HUES6 (cell line): ENCODE results near the gene EML6.
"Not testable (repeated sequence)": the region's sequence is repeated elsewhere in the genome, so short reads cannot be mapped to it uniquely, and the experiment has no call there.

ENCODE experiments used
- H3K27ac ChIP-seq: 2 replicates; pipeline ENCODE4 v1.7.0; 2013; ENCODE audit warnings: low read depth, mild to moderate bottlenecking, low read length, inconsistent platforms
- H3K27me3 ChIP-seq: 2 replicates; pipeline ENCODE4 v1.6.1; 2013; ENCODE audit warnings: low read length; ENCODE audit not compliant: control insufficient read depth, insufficient read depth
- H3K36me3 ChIP-seq: 2 replicates; pipeline ENCODE4 v1.6.1; 2013; ENCODE audit warnings: low read length; ENCODE audit not compliant: control insufficient read depth, insufficient read depth
- H3K4me1 ChIP-seq: 2 replicates; pipeline ENCODE4 v1.6.1; 2013; ENCODE audit warnings: low read length; ENCODE audit not compliant: control insufficient read depth, insufficient read depth
- H3K4me3 ChIP-seq: 2 replicates; pipeline ENCODE4 v1.5.1; 2013; ENCODE audit warnings: low read depth, low read length
- H3K9ac ChIP-seq: one replicate; pipeline ENCODE4 v1.6.1; 2013; ENCODE audit warnings: mild to moderate bottlenecking, low read length
- H3K9me3 ChIP-seq: 2 replicates; pipeline ENCODE4 v1.6.1; 2013; ENCODE audit warnings: low read depth, low read length; ENCODE audit not compliant: control insufficient read depth, insufficient read depth

The EML6 gene

GRCh38 chr2:54687595-54688152 is 35.8 kb upstream of the EML6 start:
- Histone ChIP-seq H3K36me3 (no peaks in the 10 kb centered on the region), H3K4me1 (no peaks in the 10 kb centered on the region), H3K27me3 (no peaks in the 10 kb centered on the region), H3K9ac (no peak overlapping the region), H3K4me3 (no peak overlapping the region), H3K27ac (no peak overlapping the region), H3K9me3 (no peaks in the 10 kb centered on the region)

DNA sequence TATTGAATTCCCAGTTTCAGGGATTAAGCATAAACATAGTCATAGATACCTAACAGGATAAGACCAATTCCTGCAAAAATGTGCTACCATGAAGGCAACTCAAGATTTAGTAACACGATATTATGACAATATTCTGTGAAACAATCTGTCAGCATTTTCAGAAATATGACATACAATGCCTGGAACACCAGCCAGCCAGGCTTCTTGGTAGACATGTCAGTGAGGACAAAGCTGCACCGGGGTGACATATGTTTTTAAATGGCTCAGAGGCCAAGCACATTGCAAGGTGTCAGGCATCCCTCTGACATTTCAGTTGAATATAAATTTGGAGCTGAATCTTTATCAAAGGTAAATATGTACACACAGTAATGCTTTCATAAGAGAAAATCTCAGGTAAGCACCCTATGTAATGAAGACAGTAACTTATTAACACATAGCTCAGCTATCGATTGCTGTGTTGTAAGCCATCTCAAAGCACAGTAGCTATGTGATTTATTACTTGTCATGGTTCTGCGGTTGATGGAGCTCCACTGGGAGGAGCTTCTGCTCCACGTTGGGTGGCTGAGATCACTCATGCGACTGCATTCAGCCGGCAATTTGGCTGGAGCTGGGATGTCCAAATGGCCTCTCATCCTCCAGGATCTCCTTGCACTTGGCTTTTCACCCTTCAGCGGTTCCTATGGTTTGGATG is 31.9 kb upstream of the EML6 start:
- no peaks in the 10 kb centered on the region for H3K9me3 ChIP-seq
- H3K4me1 ChIP-seq, result no peaks in the 10 kb centered on the region
- H3K9ac ChIP-seq, result no peak overlapping the region
- H3K27me3 ChIP-seq, result no peaks in the 10 kb centered on the region
- H3K4me3 ChIP-seq, result no peak overlapping the region
- no peak overlapping the region for H3K27ac ChIP-seq
- no peaks in the 10 kb centered on the region for H3K36me3 ChIP-seq

DNA sequence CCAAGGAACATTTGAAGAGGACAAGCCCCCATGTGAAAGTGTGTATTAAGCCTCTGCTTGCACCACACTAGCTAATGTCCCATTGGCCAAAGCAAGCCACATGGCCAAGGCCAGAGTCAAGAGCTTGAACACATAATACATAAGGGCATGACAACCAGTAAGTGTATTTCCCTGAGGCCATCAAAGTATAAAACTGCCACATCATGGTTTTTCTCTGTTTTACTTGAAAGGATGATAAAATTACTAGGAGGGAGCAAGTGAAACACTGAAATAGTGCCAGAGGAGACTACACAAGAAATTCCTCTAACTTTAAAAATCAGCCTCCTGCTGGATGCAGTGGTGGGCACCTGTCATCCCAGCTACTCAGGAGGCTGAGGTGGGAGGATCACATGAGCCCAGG is 30.9 kb upstream of the EML6 start:
- Histone ChIP-seq H3K4me1 (no peaks in the 10 kb centered on the region), H3K9ac (no peak overlapping the region), H3K9me3 (no peaks in the 10 kb centered on the region), H3K27me3 (no peaks in the 10 kb centered on the region), H3K4me3 (no peak overlapping the region), H3K27ac (no peak overlapping the region), H3K36me3 (no peaks in the 10 kb centered on the region)

GRCh38 chr2:54695378-54695777 is 28.1 kb upstream of the EML6 start:
- H3K27ac ChIP-seq, result no peak overlapping the region
- H3K9ac ChIP-seq, result no peak overlapping the region
- no peaks in the 10 kb centered on the region for H3K36me3 ChIP-seq
- no peaks in the 10 kb centered on the region for H3K4me1 ChIP-seq
- H3K4me3 ChIP-seq, result no peak overlapping the region
- no peaks in the 10 kb centered on the region for H3K27me3 ChIP-seq
- peaks cover 7% of the 10 kb centered on the region; the same call in 1 of the 2 replicates for H3K9me3 ChIP-seq

GRCh38 chr2:54697934-54698333 is 25.5 kb upstream of the EML6 start:
- H3K4me3 ChIP-seq, result no peak overlapping the region
- no peaks in the 10 kb centered on the region for H3K4me1 ChIP-seq
- no peaks in the 10 kb centered on the region for H3K36me3 ChIP-seq
- peaks cover 7% of the 10 kb centered on the region; the same call in 1 of the 2 replicates for H3K9me3 ChIP-seq
- no peak overlapping the region for H3K27ac ChIP-seq
- no peak overlapping the region for H3K9ac ChIP-seq
- H3K27me3 ChIP-seq, result no peaks in the 10 kb centered on the region

DNA sequence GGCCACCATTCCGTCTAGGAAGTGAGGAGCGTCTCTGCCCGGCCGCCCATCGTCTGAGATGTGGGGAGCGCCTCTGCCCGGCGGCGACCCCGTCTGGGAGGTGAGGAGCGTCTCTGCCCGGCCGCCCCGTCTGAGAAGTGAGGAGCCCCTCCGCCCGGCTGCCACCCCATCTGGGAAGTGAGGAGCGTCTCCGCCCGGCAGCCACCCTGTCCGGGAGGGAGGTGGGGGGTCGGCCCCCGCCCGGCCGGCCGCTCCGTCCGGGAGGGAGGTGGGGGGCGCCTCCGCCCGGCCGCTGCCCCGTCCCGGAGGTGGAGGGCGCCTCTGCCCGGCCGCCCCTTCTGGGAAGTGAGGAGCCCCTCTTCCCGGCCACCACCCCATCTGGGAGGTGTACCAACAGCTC is 24.5 kb upstream of the EML6 start:
- not testable (repeated sequence) for H3K9me3 ChIP-seq, H3K36me3 ChIP-seq, H3K9ac ChIP-seq, H3K4me3 ChIP-seq, H3K4me1 ChIP-seq, H3K27me3 ChIP-seq, H3K27ac ChIP-seq

- no peak overlapping the region for H3K27ac ChIP-seq
- H3K9me3 ChIP-seq, result peaks cover 7% of the 10 kb centered on the region; the same call in 1 of the 2 replicates
- no peak overlapping the region for H3K9ac ChIP-seq
- H3K27me3 ChIP-seq, result no peaks in the 10 kb centered on the region
- H3K4me3 ChIP-seq, result no peak overlapping the region
- H3K4me1 ChIP-seq, result no peaks in the 10 kb centered on the region
- H3K36me3 ChIP-seq, result no peaks in the 10 kb centered on the region
Measured at GRCh38 chr2:54699665-54700064, 23.8 kb upstream of the EML6 start.

DNA sequence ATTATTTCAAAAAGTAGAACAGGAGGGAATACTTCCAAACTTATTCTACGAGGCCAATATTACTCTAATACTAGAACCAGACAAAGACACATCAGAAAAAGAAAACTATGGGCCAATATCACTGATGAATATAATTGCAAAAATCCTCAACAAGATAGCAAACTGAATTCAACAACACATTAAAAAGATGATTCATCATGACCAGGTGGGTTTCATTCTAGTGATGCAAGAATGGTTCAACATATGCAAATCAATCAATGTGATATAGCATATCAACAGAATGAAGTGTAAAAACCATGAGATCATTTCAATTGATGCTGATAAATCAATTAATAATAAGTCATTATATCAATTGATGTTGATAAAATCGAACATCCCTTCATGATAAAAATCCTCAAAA is 22.4 kb upstream of the EML6 start:
- H3K27me3 ChIP-seq, result no peaks in the 10 kb centered on the region
- H3K4me3 ChIP-seq, result no peak overlapping the region
- no peaks in the 10 kb centered on the region for H3K4me1 ChIP-seq
- H3K27ac ChIP-seq, result no peak overlapping the region
- no peaks in the 10 kb centered on the region for H3K36me3 ChIP-seq
- no peak overlapping the region for H3K9ac ChIP-seq
- H3K9me3 ChIP-seq, result peaks cover 7% of the 10 kb centered on the region; the same call in 1 of the 2 replicates

GRCh38 chr2:54704238-54704637 is 19.2 kb upstream of the EML6 start:
- no peak overlapping the region for H3K27ac ChIP-seq
- H3K4me3 ChIP-seq, result no peak overlapping the region
- H3K4me1 ChIP-seq, result no peaks in the 10 kb centered on the region
- H3K36me3 ChIP-seq, result no peaks in the 10 kb centered on the region
- H3K9ac ChIP-seq, result no peak overlapping the region
- H3K9me3 ChIP-seq, result no peaks in the 10 kb centered on the region
- no peaks in the 10 kb centered on the region for H3K27me3 ChIP-seq

DNA sequence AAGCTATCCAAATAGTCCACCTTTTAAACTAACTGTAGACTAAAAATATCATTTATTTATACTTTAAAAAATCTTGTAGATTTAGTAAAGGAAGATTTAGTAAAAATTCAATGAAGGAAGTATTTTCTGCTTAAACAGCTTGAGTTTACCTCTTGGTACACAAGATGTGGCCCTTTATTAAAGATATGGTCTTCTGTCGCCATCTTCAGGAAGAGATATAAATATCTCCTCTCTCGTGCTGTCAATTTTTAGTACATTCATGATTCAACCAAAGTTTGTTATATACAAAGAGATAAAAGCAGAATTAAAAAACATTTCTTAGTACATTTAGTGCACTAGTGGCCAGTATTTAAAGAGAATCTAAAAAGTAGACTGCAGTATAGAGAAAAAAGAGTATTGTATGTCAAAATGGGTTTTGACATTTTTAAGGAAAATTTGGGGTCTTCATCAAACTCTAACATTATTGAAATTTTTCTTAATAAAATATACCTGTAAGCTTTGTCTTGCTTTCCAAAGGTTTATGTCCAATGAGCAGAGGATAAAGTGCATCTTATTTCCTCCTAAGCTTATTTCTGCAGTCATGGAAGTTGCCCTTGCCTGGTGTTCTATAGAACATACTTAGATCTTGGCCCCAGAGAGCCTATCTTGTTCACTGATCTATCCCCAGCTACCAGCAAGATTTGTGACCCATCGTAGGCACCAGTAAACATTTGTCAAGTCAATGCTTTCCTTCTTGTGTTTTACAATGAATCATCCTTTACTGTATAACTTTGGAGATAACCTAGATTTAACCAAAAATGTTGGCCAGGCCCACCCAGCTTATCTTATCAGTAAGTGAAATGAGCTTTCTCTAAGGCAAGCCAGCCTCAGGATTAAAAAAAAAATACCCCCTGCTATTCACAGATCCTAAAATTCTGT is 18.5 kb upstream of the EML6 start:
- Histone ChIP-seq H3K4me3 (no peak overlapping the region), H3K9me3 (no peaks in the 10 kb centered on the region), H3K36me3 (no peaks in the 10 kb centered on the region), H3K27me3 (no peaks in the 10 kb centered on the region), H3K4me1 (0 out of 2 replicates have a peak, but pooled peaks cover 3% of the 10 kb centered on the region), H3K27ac (no peak overlapping the region), H3K9ac (no peak overlapping the region)

DNA sequence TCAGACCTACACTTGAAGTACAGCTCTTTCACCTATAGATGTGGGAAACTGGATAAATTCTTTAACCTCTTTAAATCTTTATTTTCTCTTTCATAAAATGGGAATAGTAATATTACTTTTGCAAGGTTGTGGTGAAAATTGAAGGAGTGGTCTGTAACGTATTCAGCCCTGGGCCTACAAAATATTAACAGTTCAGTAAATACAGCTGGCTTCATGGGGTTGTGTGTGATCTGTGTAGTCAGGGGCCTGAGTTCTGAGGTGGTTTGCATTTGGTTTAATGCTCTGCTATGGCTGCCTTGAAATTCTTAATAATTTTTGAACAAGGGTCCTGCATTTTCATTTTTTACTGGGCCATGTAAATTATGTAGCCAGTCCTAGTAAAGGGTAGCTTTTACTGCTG is 16.8 kb upstream of the EML6 start:
- Histone ChIP-seq H3K36me3 (no peaks in the 10 kb centered on the region), H3K27ac (no peak overlapping the region), H3K27me3 (no peaks in the 10 kb centered on the region), H3K9ac (no peak overlapping the region), H3K4me3 (no peak overlapping the region), H3K4me1 (0 out of 2 replicates have a peak, but pooled peaks cover 3% of the 10 kb centered on the region), H3K9me3 (no peaks in the 10 kb centered on the region)
